OCI-LY7 (cell line): ENCODE results near the gene HAL. TPM values are rescaled to one million over a fixed set of nuclear protein-coding genes. Genes with fewer than 3 reads are reported as not detected.

ENCODE experiments used
- BruUV-seq: library from RNA; stranded (reverse); fragments of 400-500 nt; replicated peaks from 2 replicates; lab custom pipeline; 2021; lab: Mats Ljungman, UMichigan
- CTCF ChIA-PET: fragments of 300-600 bp; sonication (Branson Sonifier 250); formaldehyde crosslinking; loops from one replicate; lab custom pipeline; 2022; ENCODE audit warnings: antibody characterized with exemption; ENCODE audit not compliant: unreplicated experiment; lab: Charles Lee
- POLR2A ChIA-PET: fragments of 300-600 bp; sonication (Branson Sonifier 250); formaldehyde crosslinking; loops from one replicate; lab custom pipeline; 2022; ENCODE audit warnings: antibody characterized with exemption; lab: Charles Lee
- DNase-seq: peaks from one replicate; pipeline ENCODE4 v3.0.0-alpha.2; 2015; ENCODE audit warnings: low spot score
- H2AFZ ChIP-seq: fragments of 200-600 bp; sonication (generic), shearing (Covaris generic); 2 replicates; pipeline ENCODE4 v1.6.1; 2014; ENCODE audit warnings: mild to moderate bottlenecking, antibody characterized with exemption, low read length, moderate library complexity
- H3K27ac ChIP-seq: fragments of 200-600 bp; sonication (generic); 2 replicates; pipeline ENCODE4 v1.5.1; 2014; ENCODE audit warnings: mixed run types, low read depth, mild to moderate bottlenecking, moderate library complexity, low read length, inconsistent platforms; ENCODE audit not compliant: poor library complexity, severe bottlenecking
- H3K36me3 ChIP-seq: fragments of 200-600 bp; sonication (generic); 2 replicates; pipeline ENCODE4 v1.6.1; 2014; ENCODE audit warnings: mild to moderate bottlenecking, antibody characterized with exemption, low read length, moderate library complexity, mixed read lengths; ENCODE audit not compliant: insufficient read depth
- H3K4me1 ChIP-seq: fragments of 200-600 bp; sonication (generic); 2 replicates; pipeline ENCODE4 v1.5.1; 2014; ENCODE audit warnings: mild to moderate bottlenecking, low read length; ENCODE audit not compliant: insufficient read depth, poor library complexity, severe bottlenecking
- H3K4me2 ChIP-seq: fragments of 200-600 bp; sonication (generic); 2 replicates; pipeline ENCODE4 v1.6.1; 2014; ENCODE audit warnings: mild to moderate bottlenecking, low read length
- H3K4me3 ChIP-seq: fragments of 200-600 bp; sonication (generic); 2 replicates; pipeline ENCODE4 v1.5.1; 2014; ENCODE audit warnings: mild to moderate bottlenecking, low read depth, low read length; ENCODE audit not compliant: poor library complexity, severe bottlenecking
- H3K79me2 ChIP-seq: fragments of 200-600 bp; sonication (generic); 2 replicates; pipeline ENCODE4 v1.6.1; 2016; ENCODE audit warnings: low read depth, mild to moderate bottlenecking, low read length, moderate library complexity, mixed read lengths; ENCODE audit not compliant: insufficient read depth
- H3K9me2 ChIP-seq: fragments of 200-600 bp; sonication (generic); 2 replicates; pipeline ENCODE4 v1.6.1; 2016; ENCODE audit warnings: mild to moderate bottlenecking, low read length, mixed read lengths; ENCODE audit not compliant: insufficient read depth
- H3K9me3 ChIP-seq: fragments of 200-600 bp; sonication (generic); 2 replicates; pipeline ENCODE4 v1.6.1; 2014; ENCODE audit warnings: mild to moderate bottlenecking, mixed run types, low read length, mixed read lengths
- H4K20me1 ChIP-seq: fragments of 200-600 bp; sonication (generic); 2 replicates; pipeline ENCODE4 v1.6.1; 2014; ENCODE audit warnings: mild to moderate bottlenecking, antibody characterized with exemption, low read length, moderate library complexity, mixed read lengths; ENCODE audit not compliant: insufficient read depth
- CTCF ChIP-seq: fragments of 200-600 bp; sonication (generic); conservative IDR thresholded peaks from 2 replicates; pipeline ENCODE4 v1.5.1; 2014; ENCODE audit warnings: mild to moderate bottlenecking, antibody characterized with exemption, low read length, moderate library complexity, mixed read lengths
- EZH2phosphoT487 ChIP-seq: fragments of 200-600 bp; sonication (generic); IDR thresholded peaks from 2 replicates; pipeline ENCODE4 v1.6.1; 2018; ENCODE audit warnings: low read depth, borderline replicate concordance, mild to moderate bottlenecking, mixed run types, antibody characterized with exemption, low read length, moderate library complexity, mixed read lengths
- intact Hi-C: fragments of 100-400 bp; cut with micrococcal nuclease; formaldehyde crosslinking; loops from one replicate; pipeline ENCODE4 v1.10.0; 2022; ENCODE audit not compliant: unreplicated experiment
- total RNA-seq, 2 experiments: library from RNA; depleted of rRNA in 1 of 2; stranded (reverse); fragments of >200 nt in 1 of 2; shearing (Covaris generic) in 1 of 2; gene quantifications; 2 replicates each; pipeline ENCODE4 v1.2.3, GENCODE V29; 2014 to 2022

The HAL gene
- total RNA-seq, 2 experiments from 2014 or later: 0.25 to 1.4 TPM

- Histone ChIP-seq H3K4me3 (no peak overlapping the region), H3K27ac (no peak overlapping the region), H4K20me1 (no peaks in the 10 kb centered on the region), H3K36me3 (no peaks in the 10 kb centered on the region), H3K9me2 (no peaks in the 10 kb centered on the region), H2AFZ (no peak overlapping the region), H3K79me2 (no peaks in the 10 kb centered on the region), H3K4me2 (no peak overlapping the region), H3K4me1 (peaks cover 16% of the 10 kb centered on the region), H3K9me3 (no peaks in the 10 kb centered on the region)
- POLR2A ChIA-PET: no interaction called here
- TF ChIP-seq EZH2phosphoT487: no peak
- TF ChIP-seq CTCF: no peak
- no TSS peak for BruUV-seq
- CTCF ChIA-PET: no interaction called here
- no peak for DNase-seq
- intact Hi-C loops: no loop called here
Measured at GRCh38 chr12:95976416-95976832, 19.7 kb downstream of the HAL start.

GRCh38 chr12:95975491-95975890 is 20.7 kb downstream of the HAL start:
- no peak overlapping the region for H3K4me2 ChIP-seq
- no peak for DNase-seq
- H3K36me3 ChIP-seq: no peaks in the 10 kb centered on the region
- BruUV-seq: no TSS peak
- H2AFZ ChIP-seq: no peak overlapping the region
- H3K4me1 ChIP-seq: peaks cover 16% of the 10 kb centered on the region
- TF ChIP-seq CTCF (no peak), EZH2phosphoT487 (no peak)
- CTCF ChIA-PET: no interaction called here
- intact Hi-C loops: no loop called here
- no peak overlapping the region for H3K4me3 ChIP-seq
- no peaks in the 10 kb centered on the region for H3K9me3 ChIP-seq
- POLR2A ChIA-PET: interaction anchor here (0.5 to 1.0 kb wide), 3 partner anchors 20 to 410 kb away, joined by 3 read pairs; no protein-coding TSS in a partner anchor
- no peak overlapping the region for H3K27ac ChIP-seq
- no peaks in the 10 kb centered on the region for H3K79me2 ChIP-seq
- no peaks in the 10 kb centered on the region for H4K20me1 ChIP-seq
- no peaks in the 10 kb centered on the region for H3K9me2 ChIP-seq

- ChIA-PET POLR2A (interaction anchor here (0.6 to 1.8 kb wide), 3 partner anchors 31 to 52 kb away, joined by 3 to 17 read pairs (median 3); partner anchors contain the start of genes AMDHD1 and CCDC38), CTCF (no interaction called here)
- no peak for TF ChIP-seq CTCF
- no peak for TF ChIP-seq EZH2phosphoT487
- Histone ChIP-seq H3K9me2 (no peaks in the 10 kb centered on the region), H3K79me2 (no peaks in the 10 kb centered on the region), H3K27ac (no peak overlapping the region), H3K4me1 (peaks cover 16% of the 10 kb centered on the region), H3K36me3 (no peaks in the 10 kb centered on the region), H3K4me3 (no peak overlapping the region), H3K4me2 (peak overlapping the region; percentile 33), H3K9me3 (no peaks in the 10 kb centered on the region), H2AFZ (peak overlapping the region; percentile 18), H4K20me1 (no peaks in the 10 kb centered on the region)
- no TSS peak for BruUV-seq
- no peak for DNase-seq
- intact Hi-C loops: no loop called here
Measured at GRCh38 chr12:95974358-95974757, 21.8 kb downstream of the HAL start.
